Ishikawa (cell line): ENCODE data around the gene PIP4K2C.

ENCODE experiments used
- CEBPB ChIP-seq: IDR thresholded peaks from 2 replicates; pipeline ENCODE4 v1.6.1; 2012
- CREB1 ChIP-seq: IDR thresholded peaks from 2 replicates; pipeline ENCODE4 v1.6.1; 2012; ENCODE audit warnings: low read depth
- EGR1 ChIP-seq: IDR thresholded peaks from 2 replicates; pipeline ENCODE4 v1.6.1; 2012
- EP300 ChIP-seq: IDR thresholded peaks from 2 replicates; pipeline ENCODE4 v1.6.1; 2012; ENCODE audit warnings: borderline replicate concordance
- FOXM1 ChIP-seq: IDR thresholded peaks from 2 replicates; pipeline ENCODE4 v1.6.1; 2012; ENCODE audit warnings: low read depth, borderline replicate concordance
- MAX ChIP-seq: IDR thresholded peaks from 2 replicates; pipeline ENCODE4 v1.6.1; 2012
- NFIC ChIP-seq: IDR thresholded peaks from 2 replicates; pipeline ENCODE4 v1.6.1; 2012
- RAD21 ChIP-seq: IDR thresholded peaks from 2 replicates; pipeline ENCODE4 v1.6.1; 2012; ENCODE audit warnings: low read depth
- TAF1 ChIP-seq: IDR thresholded peaks from 2 replicates; pipeline ENCODE4 v1.6.1; 2012; ENCODE audit warnings: low read depth, mild to moderate bottlenecking
- TCF12 ChIP-seq: IDR thresholded peaks from 2 replicates; pipeline ENCODE4 v1.6.1; 2012; ENCODE audit warnings: low read depth
- TEAD4 ChIP-seq: IDR thresholded peaks from 2 replicates; pipeline ENCODE4 v1.6.1; 2012
- YY1 ChIP-seq: IDR thresholded peaks from 2 replicates; pipeline ENCODE4 v1.6.1; 2012; ENCODE audit warnings: low read depth
- ZBTB7A ChIP-seq: IDR thresholded peaks from 2 replicates; pipeline ENCODE4 v1.6.1; 2012; ENCODE audit warnings: low read depth
- TF ChIP-seq, protein P1 (sequence below): IDR thresholded peaks from 2 replicates; pipeline ENCODE4 v1.6.1; 2012; ENCODE audit warnings: low read depth, mild to moderate bottlenecking
- TF ChIP-seq, protein P2 (sequence below): IDR thresholded peaks from 2 replicates; pipeline ENCODE4 v1.6.1; 2012

Gene PIP4K2C

DNA sequence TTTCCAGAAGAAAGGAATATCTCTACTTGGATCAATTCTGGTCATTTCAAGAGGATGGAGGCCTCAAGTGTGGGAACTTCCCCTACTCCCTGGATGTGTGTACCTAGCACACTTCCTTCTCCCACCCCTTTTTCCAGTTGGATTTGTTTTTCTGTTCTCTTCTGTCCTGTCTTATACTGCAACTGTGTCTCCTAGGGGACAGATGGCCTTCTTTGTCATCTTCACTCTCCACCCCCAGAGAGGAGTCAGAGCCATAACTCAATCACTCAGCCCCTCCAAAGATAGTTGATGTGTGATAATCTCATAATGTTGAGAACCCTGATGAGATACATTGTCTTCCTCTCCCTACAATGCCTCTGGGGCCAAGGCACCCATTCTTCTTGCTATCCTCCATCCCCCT, 11.6 kb downstream of the PIP4K2C start:
- TF ChIP-seq ZBTB7A (no peak), RAD21 (no peak), TAF1 (no peak), NFIC (no peak), EP300 (no peak), TCF12 (no peak), EGR1 (no peak), TEAD4 (no peak), CREB1 (no peak), FOXM1 (no peak), YY1 (no peak), CEBPB (no peak), MAX (no peak)
- TF ChIP-seq, protein P1, sequence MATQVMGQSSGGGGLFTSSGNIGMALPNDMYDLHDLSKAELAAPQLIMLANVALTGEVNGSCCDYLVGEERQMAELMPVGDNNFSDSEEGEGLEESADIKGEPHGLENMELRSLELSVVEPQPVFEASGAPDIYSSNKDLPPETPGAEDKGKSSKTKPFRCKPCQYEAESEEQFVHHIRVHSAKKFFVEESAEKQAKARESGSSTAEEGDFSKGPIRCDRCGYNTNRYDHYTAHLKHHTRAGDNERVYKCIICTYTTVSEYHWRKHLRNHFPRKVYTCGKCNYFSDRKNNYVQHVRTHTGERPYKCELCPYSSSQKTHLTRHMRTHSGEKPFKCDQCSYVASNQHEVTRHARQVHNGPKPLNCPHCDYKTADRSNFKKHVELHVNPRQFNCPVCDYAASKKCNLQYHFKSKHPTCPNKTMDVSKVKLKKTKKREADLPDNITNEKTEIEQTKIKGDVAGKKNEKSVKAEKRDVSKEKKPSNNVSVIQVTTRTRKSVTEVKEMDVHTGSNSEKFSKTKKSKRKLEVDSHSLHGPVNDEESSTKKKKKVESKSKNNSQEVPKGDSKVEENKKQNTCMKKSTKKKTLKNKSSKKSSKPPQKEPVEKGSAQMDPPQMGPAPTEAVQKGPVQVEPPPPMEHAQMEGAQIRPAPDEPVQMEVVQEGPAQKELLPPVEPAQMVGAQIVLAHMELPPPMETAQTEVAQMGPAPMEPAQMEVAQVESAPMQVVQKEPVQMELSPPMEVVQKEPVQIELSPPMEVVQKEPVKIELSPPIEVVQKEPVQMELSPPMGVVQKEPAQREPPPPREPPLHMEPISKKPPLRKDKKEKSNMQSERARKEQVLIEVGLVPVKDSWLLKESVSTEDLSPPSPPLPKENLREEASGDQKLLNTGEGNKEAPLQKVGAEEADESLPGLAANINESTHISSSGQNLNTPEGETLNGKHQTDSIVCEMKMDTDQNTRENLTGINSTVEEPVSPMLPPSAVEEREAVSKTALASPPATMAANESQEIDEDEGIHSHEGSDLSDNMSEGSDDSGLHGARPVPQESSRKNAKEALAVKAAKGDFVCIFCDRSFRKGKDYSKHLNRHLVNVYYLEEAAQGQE = no peak
- TF ChIP-seq, protein P2, sequence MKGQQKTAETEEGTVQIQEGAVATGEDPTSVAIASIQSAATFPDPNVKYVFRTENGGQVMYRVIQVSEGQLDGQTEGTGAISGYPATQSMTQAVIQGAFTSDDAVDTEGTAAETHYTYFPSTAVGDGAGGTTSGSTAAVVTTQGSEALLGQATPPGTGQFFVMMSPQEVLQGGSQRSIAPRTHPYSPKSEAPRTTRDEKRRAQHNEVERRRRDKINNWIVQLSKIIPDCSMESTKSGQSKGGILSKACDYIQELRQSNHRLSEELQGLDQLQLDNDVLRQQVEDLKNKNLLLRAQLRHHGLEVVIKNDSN = no peak

DNA sequence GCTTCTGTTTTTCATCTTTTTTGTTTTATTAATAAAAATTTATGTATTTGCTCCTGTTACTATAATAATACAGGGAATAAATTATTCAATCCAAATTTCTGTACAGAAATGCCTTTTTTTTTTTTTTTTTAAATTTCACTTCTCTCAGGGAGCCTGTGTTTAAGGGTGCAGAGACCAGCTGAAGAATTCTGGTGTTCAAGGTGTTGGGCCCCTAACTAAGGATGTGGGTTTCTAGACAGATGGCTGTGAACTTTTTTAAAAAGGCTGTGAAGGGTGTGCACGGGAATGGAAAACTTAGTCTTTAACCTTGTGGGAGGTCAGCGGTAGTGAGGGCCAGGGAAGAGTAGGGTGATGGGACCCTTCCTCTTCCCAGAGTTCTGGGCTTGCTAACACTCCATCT, 12.3 kb downstream of the PIP4K2C start:
- TF ChIP-seq TCF12 = no peak

DNA sequence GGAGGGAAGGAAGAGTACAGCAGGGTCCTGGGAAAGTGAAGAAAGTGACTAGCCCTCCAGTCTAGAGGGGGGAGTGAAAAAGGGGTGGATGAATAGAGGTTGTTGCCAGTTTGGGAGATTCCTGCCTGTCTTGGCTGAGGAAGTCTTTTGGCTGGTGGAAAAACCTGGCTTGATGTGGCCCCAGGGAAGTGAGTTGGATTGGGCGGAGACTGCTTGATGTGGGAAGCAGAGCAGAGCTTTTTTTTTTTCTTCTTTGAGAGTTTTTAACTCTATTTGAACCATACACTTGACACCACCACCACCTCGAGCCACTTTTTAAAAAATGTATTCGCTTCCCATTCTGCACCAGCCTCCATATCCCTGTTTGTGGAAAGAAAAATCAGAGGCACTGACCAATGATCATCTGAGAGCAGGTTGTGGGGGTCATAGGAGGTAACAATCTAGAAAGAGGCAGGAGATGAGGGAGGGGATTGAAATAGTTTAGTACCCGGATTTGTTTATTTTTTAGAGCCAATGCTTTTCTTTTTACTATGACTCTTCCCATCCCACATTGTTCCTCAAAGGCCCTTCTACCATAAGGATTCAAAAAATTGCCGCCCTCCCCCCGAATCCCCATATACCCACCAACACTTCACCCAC, 12.9 kb downstream of the PIP4K2C start:
- TF ChIP-seq RAD21 = no peak
- TF ChIP-seq, protein P1 = no peak
- TF ChIP-seq, protein P2 = no peak
- TF ChIP-seq TCF12 = no peak
- TF ChIP-seq ZBTB7A = no peak
- TF ChIP-seq TEAD4 = no peak
- TF ChIP-seq EGR1 = no peak
- no peak for TF ChIP-seq CEBPB

DNA sequence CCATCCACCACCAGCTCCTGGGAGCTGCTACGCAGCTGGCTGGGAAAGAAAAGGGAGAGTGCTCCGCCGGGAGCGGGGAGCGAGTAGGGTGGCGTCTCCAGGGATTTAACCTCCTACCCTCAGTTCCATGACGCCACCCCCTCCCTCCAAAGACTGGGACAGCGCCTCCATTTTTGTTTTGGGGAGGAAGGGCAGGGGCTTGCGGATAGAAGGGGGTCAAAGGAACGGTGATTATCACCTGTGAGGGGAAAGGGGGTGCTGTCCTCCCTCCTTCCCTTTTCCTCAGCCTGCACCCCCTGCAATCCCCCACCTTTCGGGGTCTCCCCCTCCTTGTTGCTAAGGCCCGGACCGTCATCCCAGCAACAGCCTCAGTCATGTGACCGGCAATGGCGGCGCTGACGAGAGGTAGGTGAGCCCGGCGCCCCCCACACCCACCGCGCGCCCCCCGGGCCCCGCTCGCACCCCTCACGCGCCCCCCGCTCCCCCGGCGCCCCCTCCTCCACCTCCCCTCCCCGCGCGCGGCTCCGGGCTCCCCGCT, 13.5 kb downstream of the PIP4K2C start, which contains the start of gene DTX3:
Gene DTX3, plus strand, starts transcription at position 371 of the 538 bp plus-strand sequence. CDS start 1,694 bp downstream, outside the sequence.
- TF ChIP-seq, protein P2 = peak; percentile 94
- TF ChIP-seq MAX (no peak), CREB1 (no peak), EGR1 (peak; percentile 23; the same call in 1 of the 2 replicates), FOXM1 (no peak), CEBPB (no peak), EP300 (no peak), ZBTB7A (no peak), TAF1 (peak; percentile 53), TEAD4 (no peak), YY1 (peak; percentile 91), NFIC (no peak), RAD21 (no peak), TCF12 (peak; percentile 39; the same call in 1 of the 2 replicates)
- TF ChIP-seq, protein P1 = no peak
